Vagina (tissue), 2 donors: Measurements from ENCODE around the gene ZNF808. TPM values are rescaled to one million over a fixed set of nuclear protein-coding genes. Genes with fewer than 3 reads are reported as not detected.
A peak's percentile ranks its signal among the peaks of the same experiment; 100 is the strongest.
"Not testable (repeated sequence)": the region's sequence is repeated elsewhere in the genome, so short reads cannot be mapped to it uniquely, and the experiment has no call there.

Source experiments
- DNase-seq, 2 donors: peaks; one replicate each; pipeline ENCODE4 v3.0.0-alpha.2; 2017; ENCODE audit errors: extremely low spot score in 2 of 2
- H3K27ac ChIP-seq: fragments of 200-600 bp; sonication (generic); one replicate; pipeline ENCODE4 v1.5.1; 2019
- H3K27me3 ChIP-seq: fragments of 200-600 bp; sonication (generic); one replicate; pipeline ENCODE4 v1.5.1; 2019
- H3K36me3 ChIP-seq, 2 donors: fragments of 200-600 bp; sonication (generic); one replicate each; pipeline ENCODE4 v1.5.1; 2017 to 2019
- H3K4me1 ChIP-seq: fragments of 200-600 bp; sonication (generic); one replicate; pipeline ENCODE4 v1.5.1; 2019
- H3K4me3 ChIP-seq, 2 donors: fragments of 200-600 bp; sonication (generic); 1 replicate in 1 of 2; 2 replicates in 1 of 2; pipeline ENCODE4 v1.5.1; 2016 to 2019
- H3K9me3 ChIP-seq: fragments of 200-600 bp; sonication (generic); one replicate; pipeline ENCODE4 v1.5.1; 2019
- CTCF ChIP-seq, 3 experiments: fragments of 450-650 bp in 2 of 3; fragments of 200-600 bp in 1 of 3; sonication (generic) in 1 of 3; IDR thresholded peaks; one replicate each; pipeline ENCODE4 v1.5.1; 2017 to 2019; ENCODE audit warnings: antibody characterized with exemption in 3 of 3, mild to moderate bottlenecking in 2 of 3, moderate library complexity in 2 of 3
- POLR2A ChIP-seq, 2 donors: fragments of 450-650 bp; IDR thresholded peaks; one replicate each; pipeline ENCODE4 v1.6.1; 2017; ENCODE audit warnings: antibody characterized with exemption in 2 of 2, mild to moderate bottlenecking in 2 of 2, moderate library complexity in 2 of 2
- POLR2AphosphoS5 ChIP-seq, 2 donors: sonication (generic); formaldehyde crosslinking; IDR thresholded peaks; one replicate each; pipeline ENCODE4 v1.9.0; 2017; ENCODE audit warnings: antibody characterized with exemption in 2 of 2, mild to moderate bottlenecking in 2 of 2, low read depth in 1 of 2; ENCODE audit not compliant: insufficient read depth in 1 of 2
- intact Hi-C: fragments of 100-400 bp; cut with DNase I; formaldehyde crosslinking; loops from one replicate; pipeline ENCODE4 v1.15.1; 2023
- total RNA-seq: library from RNA; depleted of rRNA; stranded (reverse); fragments of >200 nt; gene quantifications from one replicate; pipeline ENCODE4 v1.2.3, GENCODE V29; 2016

Gene ZNF808
- total RNA-seq, 1 donor from 2014 or later, result 14.7 TPM

- no peak for TF ChIP-seq POLR2AphosphoS5 (IDR thresholded peaks at IDR 0.05; ENCODE audit: insufficient read depth in 1 of 2, low read depth in 1 of 2)
- TF ChIP-seq CTCF (IDR thresholded peaks at IDR 0.05), result no peak
- TF ChIP-seq POLR2A (IDR thresholded peaks at IDR 0.05), result no peak
- intact Hi-C loops, result no loop called here
- Histone ChIP-seq H3K4me1 (peaks cover 15% of the 10 kb centered on the region), H3K36me3 (peaks cover 0 to 8% of the 10 kb centered on the region in 2 donors), H3K9me3 (no peaks in the 10 kb centered on the region), H3K27ac (no peak overlapping the region), H3K27me3 (no peaks in the 10 kb centered on the region), H3K4me3 (no peak overlapping the region)
- no peak for DNase-seq
These were observed 71.8 kb downstream of the ZNF808 start for GRCh38 chr19:52599241-52599640.

- intact Hi-C loops, result no loop called here
- H3K4me3 ChIP-seq, result peak overlapping the region; percentile 76 to 77
- TF ChIP-seq POLR2AphosphoS5 (IDR thresholded peaks at IDR 0.05; ENCODE audit: insufficient read depth in 1 of 2, low read depth in 1 of 2) (no peak), POLR2A (IDR thresholded peaks at IDR 0.05) (no peak), CTCF (IDR thresholded peaks at IDR 0.05) (no peak)
- H3K4me1 ChIP-seq, result peaks cover 15% of the 10 kb centered on the region
- peak overlapping the region; percentile 91 for H3K27ac ChIP-seq
- no peaks in the 10 kb centered on the region for H3K27me3 ChIP-seq
- no peak for DNase-seq
- H3K36me3 ChIP-seq, result no peaks in the 10 kb centered on the region
- no peaks in the 10 kb centered on the region for H3K9me3 ChIP-seq
These were observed 73.2 kb downstream of the ZNF808 start for GRCh38 chr19:52600639-52601024.

- Histone ChIP-seq H3K4me3 (peak overlapping the region; percentile 76 to 77), H3K27ac (peak overlapping the region; percentile 91), H3K9me3 (no peaks in the 10 kb centered on the region), H3K36me3 (no peaks in the 10 kb centered on the region), H3K27me3 (no peaks in the 10 kb centered on the region), H3K4me1 (peaks cover 15% of the 10 kb centered on the region)
- peak in 1 of 2 donors; percentile 94 for DNase-seq
- intact Hi-C loops, result no loop called here
- TF ChIP-seq POLR2A (IDR thresholded peaks at IDR 0.05) (peak in 1 of 2 donors; percentile 30), CTCF (IDR thresholded peaks at IDR 0.05) (peak in 1 of 3 experiments; percentile 27), POLR2AphosphoS5 (IDR thresholded peaks at IDR 0.05; ENCODE audit: insufficient read depth in 1 of 2, low read depth in 1 of 2) (peak; percentile 90 to 94)
These were observed 73.8 kb downstream of the ZNF808 start for GRCh38 chr19:52601025-52601973.

GRCh38 chr19:52601974-52602366 is 74.5 kb downstream of the ZNF808 start:
- intact Hi-C loops, DNase-seq, H3K9me3 ChIP-seq, H3K36me3 ChIP-seq, H3K27me3 ChIP-seq: not testable (repeated sequence)
- peak overlapping the region; percentile 76 to 77 for H3K4me3 ChIP-seq
- H3K4me1 ChIP-seq, result peaks cover 15% of the 10 kb centered on the region
- peak overlapping the region; percentile 91 for H3K27ac ChIP-seq
- peak in 2 of 3 experiments; percentile 12 to 16 for TF ChIP-seq CTCF (IDR thresholded peaks at IDR 0.05)

- Histone ChIP-seq H3K9me3 (no peaks in the 10 kb centered on the region), H3K4me1 (peaks cover 15% of the 10 kb centered on the region), H3K36me3 (no peaks in the 10 kb centered on the region), H3K4me3 (no peak overlapping the region), H3K27me3 (no peaks in the 10 kb centered on the region), H3K27ac (peak overlapping the region; percentile 36)
- TF ChIP-seq CTCF (IDR thresholded peaks at IDR 0.05), result no peak
- TF ChIP-seq POLR2A (IDR thresholded peaks at IDR 0.05), result no peak
- no peak for TF ChIP-seq POLR2AphosphoS5 (IDR thresholded peaks at IDR 0.05; ENCODE audit: insufficient read depth in 1 of 2, low read depth in 1 of 2)
- intact Hi-C loops, result no loop called here
- no peak for DNase-seq
These were observed 75.5 kb downstream of the ZNF808 start for GRCh38 chr19:52602941-52603340.
